Cardiac fibroblast (primary cell): ENCODE data around the gene TOP3B.

Source experiments
- DNase-seq, 2 donors: peaks; one replicate each; pipeline versions ENCODE4 v3.0.0 to v3.0.0-alpha.2; 2010; ENCODE audit warnings: low read depth in 2 of 2
- H3K4me3 ChIP-seq, 2 donors: replicated peaks in 1 of 2; 1 replicate in 1 of 2; 2 replicates in 1 of 2; pipeline ENCODE4 v1.5.1; 2011; ENCODE audit warnings: low read depth in 2 of 2, low read length in 2 of 2, mild to moderate bottlenecking in 2 of 2, moderate library complexity in 1 of 2
- CTCF ChIP-seq: IDR thresholded peaks from one replicate; pipeline ENCODE4 v1.5.1; 2011; ENCODE audit warnings: low read depth, mild to moderate bottlenecking, low read length, inconsistent platforms

Gene TOP3B

GRCh38 chr22:21958360-21959273, 24.0 kb downstream of the TOP3B start:
- H3K4me3 ChIP-seq = no peak overlapping the region
- DNase-seq = no peak
- no peak for TF ChIP-seq CTCF

GRCh38 chr22:21952586-21953571, 29.7 kb downstream of the TOP3B start, which contains the start of gene PPM1F:
Gene PPM1F, minus strand, starts transcription at chr22:21952848. Its CDS starts 6,800 bp downstream, at chr22:21946048.
- peak; percentile 65 to 74 for DNase-seq
- H3K4me3 ChIP-seq = peak within 1 kb of the TSS; percentile 74 to 79
- TF ChIP-seq CTCF = peak; percentile 73

- peak overlapping the region; percentile 74 to 79 for H3K4me3 ChIP-seq
- peak; percentile 48 to 56 for DNase-seq
Observed at GRCh38 chr22:21951931-21952465, 30.6 kb downstream of the TOP3B start.

GRCh38 chr22:21951062-21951461, 31.5 kb downstream of the TOP3B start:
- no peak for TF ChIP-seq CTCF
- DNase-seq = no peak
- H3K4me3 ChIP-seq = no peak overlapping the region

More at GRCh38 chr22:21951931-21952465, 30.6 kb downstream of the TOP3B start:
- TF ChIP-seq CTCF = no peak

- no peak overlapping the region for H3K4me3 ChIP-seq
- TF ChIP-seq CTCF = no peak
- no peak for DNase-seq
Observed at GRCh38 chr22:21949948-21950347, 32.6 kb downstream of the TOP3B start.

- DNase-seq = no peak
- no peak for TF ChIP-seq CTCF
- H3K4me3 ChIP-seq = no peak overlapping the region
Observed at GRCh38 chr22:21949569-21949918, 33.0 kb downstream of the TOP3B start.
